ENCODE results near the gene ARR3.

Gene ARR3

GRCh38 chrX:70254063-70254400 lies 14.1 kb upstream of the ARR3 start:
- no peak for DNase-seq (ENCODE audit: low read depth)
- no peak for TF ChIP-seq CTCF (conservative IDR thresholded peaks at IDR 0.05; ENCODE audit: control insufficient read depth, insufficient read depth, low read depth, low read length)
- H3K4me3 ChIP-seq (ENCODE audit: control insufficient read depth, low read depth, low read length): no peak overlapping the region

- no peak overlapping the region for H3K4me3 ChIP-seq (ENCODE audit: control insufficient read depth, low read depth, low read length)
- TF ChIP-seq CTCF (conservative IDR thresholded peaks at IDR 0.05; ENCODE audit: control insufficient read depth, insufficient read depth, low read depth, low read length): no peak
- no peak for DNase-seq (ENCODE audit: low read depth)
Observed at GRCh38 chrX:70254909-70255308, 13.2 kb upstream of the ARR3 start.

- peak; percentile 41 for DNase-seq (ENCODE audit: low read depth)
- TF ChIP-seq CTCF (conservative IDR thresholded peaks at IDR 0.05; ENCODE audit: control insufficient read depth, insufficient read depth, low read depth, low read length): no peak
- no peak overlapping the region for H3K4me3 ChIP-seq (ENCODE audit: control insufficient read depth, low read depth, low read length)
Observed at GRCh38 chrX:70255452-70255851, 12.7 kb upstream of the ARR3 start.

GRCh38 chrX:70257423-70258288 lies 10.5 kb upstream of the ARR3 start:
- TF ChIP-seq CTCF (conservative IDR thresholded peaks at IDR 0.05; ENCODE audit: control insufficient read depth, insufficient read depth, low read depth, low read length): no peak
- DNase-seq (ENCODE audit: low read depth): no peak

GRCh38 chrX:70260104-70260503 lies 8.0 kb upstream of the ARR3 start, which contains the start of gene P2RY4:
Gene P2RY4 (minus strand): TSS chrX:70260204. CDS start chrX:70259624, 580 bp downstream.
- no peak within 1 kb of the TSS for H3K4me3 ChIP-seq (ENCODE audit: control insufficient read depth, low read depth, low read length)
- DNase-seq (ENCODE audit: low read depth): no peak
- no peak for TF ChIP-seq CTCF (conservative IDR thresholded peaks at IDR 0.05; ENCODE audit: control insufficient read depth, insufficient read depth, low read depth, low read length)

More at GRCh38 chrX:70257423-70258288, 10.5 kb upstream of the ARR3 start:
- H3K4me3 ChIP-seq (ENCODE audit: control insufficient read depth, low read depth, low read length): no peak overlapping the region

GRCh38 chrX:70262952-70263567 lies 5.1 kb upstream of the ARR3 start:
- TF ChIP-seq CTCF (conservative IDR thresholded peaks at IDR 0.05; ENCODE audit: control insufficient read depth, insufficient read depth, low read depth, low read length): peak; percentile 67
- H3K4me3 ChIP-seq (ENCODE audit: control insufficient read depth, low read depth, low read length): no peak overlapping the region
- DNase-seq (ENCODE audit: low read depth): peak; percentile 43

Data from fibroblast of mammary gland (primary cell).